HG02852 (cell line): Measurements from ENCODE around the gene AHCY.
"Not testable (repeated sequence)": the region's sequence is repeated elsewhere in the genome, so short reads cannot be mapped to it uniquely, and the experiment has no call there.

ENCODE experiments used
- ATAC-seq: cut with Tn5 transposase; IDR thresholded peaks from one replicate; pipeline ENCODE4 v1.9.1; 2021; ENCODE audit warnings: mild to moderate bottlenecking, moderate library complexity; ENCODE audit not compliant: unreplicated experiment

Gene AHCY

GRCh38 chr20:34299556-34300255 lies 3.4 kb downstream of the AHCY start:
- no peak for ATAC-seq

GRCh38 chr20:34298294-34298784 lies 4.8 kb downstream of the AHCY start:
- ATAC-seq, result not testable (repeated sequence)

- ATAC-seq, result no peak
These were observed 6.7 kb downstream of the AHCY start for GRCh38 chr20:34296468-34296867.

GRCh38 chr20:34295284-34295683 lies 7.9 kb downstream of the AHCY start:
- ATAC-seq, result no peak

GRCh38 chr20:34294563-34294962 lies 8.6 kb downstream of the AHCY start:
- no peak for ATAC-seq

GRCh38 chr20:34293589-34293988 lies 9.6 kb downstream of the AHCY start:
- ATAC-seq, result no peak

GRCh38 chr20:34293119-34293518 lies 10.0 kb downstream of the AHCY start:
- no peak for ATAC-seq

- no peak for ATAC-seq
These were observed 10.7 kb downstream of the AHCY start for GRCh38 chr20:34292496-34292895.

- ATAC-seq, result no peak
These were observed 12.7 kb downstream of the AHCY start for GRCh38 chr20:34290471-34290870.

GRCh38 chr20:34287500-34287899 lies 15.7 kb downstream of the AHCY start:
- ATAC-seq, result not testable (repeated sequence)

GRCh38 chr20:34285450-34285849 lies 17.7 kb downstream of the AHCY start:
- no peak for ATAC-seq

- ATAC-seq, result no peak
These were observed 19.3 kb downstream of the AHCY start for GRCh38 chr20:34283844-34284243.

- no peak for ATAC-seq
These were observed 21.1 kb downstream of the AHCY start for GRCh38 chr20:34282041-34282440.

GRCh38 chr20:34281177-34281576 lies 22.0 kb downstream of the AHCY start:
- no peak for ATAC-seq

- no peak for ATAC-seq
These were observed 28.5 kb downstream of the AHCY start for GRCh38 chr20:34274694-34275093.

- no peak for ATAC-seq
These were observed 31.2 kb downstream of the AHCY start for GRCh38 chr20:34271956-34272355.

GRCh38 chr20:34269996-34270627 lies 33.0 kb downstream of the AHCY start:
- no peak for ATAC-seq

GRCh38 chr20:34268851-34269636 lies 34.1 kb downstream of the AHCY start:
- no peak for ATAC-seq

GRCh38 chr20:34268145-34268544 lies 35.0 kb downstream of the AHCY start:
- no peak for ATAC-seq

- no peak for ATAC-seq
These were observed 39.0 kb downstream of the AHCY start for GRCh38 chr20:34264141-34264540.

- not testable (repeated sequence) for ATAC-seq
These were observed 39.7 kb downstream of the AHCY start for GRCh38 chr20:34263468-34263867.
